DMS53 treated with DMSO at 0.1 percent for 48 hours (cell line): ENCODE measurements around the gene INTS2.
"Not testable (repeated sequence)": the region's sequence is repeated elsewhere in the genome, so short reads cannot be mapped to it uniquely, and the experiment has no call there.

Experiments used
- DNase-seq: peaks from one replicate; lab custom pipeline; 2025; ENCODE audit not compliant: unreplicated experiment; lab: John Stamatoyannopoulos, UW

Gene INTS2, protein sequence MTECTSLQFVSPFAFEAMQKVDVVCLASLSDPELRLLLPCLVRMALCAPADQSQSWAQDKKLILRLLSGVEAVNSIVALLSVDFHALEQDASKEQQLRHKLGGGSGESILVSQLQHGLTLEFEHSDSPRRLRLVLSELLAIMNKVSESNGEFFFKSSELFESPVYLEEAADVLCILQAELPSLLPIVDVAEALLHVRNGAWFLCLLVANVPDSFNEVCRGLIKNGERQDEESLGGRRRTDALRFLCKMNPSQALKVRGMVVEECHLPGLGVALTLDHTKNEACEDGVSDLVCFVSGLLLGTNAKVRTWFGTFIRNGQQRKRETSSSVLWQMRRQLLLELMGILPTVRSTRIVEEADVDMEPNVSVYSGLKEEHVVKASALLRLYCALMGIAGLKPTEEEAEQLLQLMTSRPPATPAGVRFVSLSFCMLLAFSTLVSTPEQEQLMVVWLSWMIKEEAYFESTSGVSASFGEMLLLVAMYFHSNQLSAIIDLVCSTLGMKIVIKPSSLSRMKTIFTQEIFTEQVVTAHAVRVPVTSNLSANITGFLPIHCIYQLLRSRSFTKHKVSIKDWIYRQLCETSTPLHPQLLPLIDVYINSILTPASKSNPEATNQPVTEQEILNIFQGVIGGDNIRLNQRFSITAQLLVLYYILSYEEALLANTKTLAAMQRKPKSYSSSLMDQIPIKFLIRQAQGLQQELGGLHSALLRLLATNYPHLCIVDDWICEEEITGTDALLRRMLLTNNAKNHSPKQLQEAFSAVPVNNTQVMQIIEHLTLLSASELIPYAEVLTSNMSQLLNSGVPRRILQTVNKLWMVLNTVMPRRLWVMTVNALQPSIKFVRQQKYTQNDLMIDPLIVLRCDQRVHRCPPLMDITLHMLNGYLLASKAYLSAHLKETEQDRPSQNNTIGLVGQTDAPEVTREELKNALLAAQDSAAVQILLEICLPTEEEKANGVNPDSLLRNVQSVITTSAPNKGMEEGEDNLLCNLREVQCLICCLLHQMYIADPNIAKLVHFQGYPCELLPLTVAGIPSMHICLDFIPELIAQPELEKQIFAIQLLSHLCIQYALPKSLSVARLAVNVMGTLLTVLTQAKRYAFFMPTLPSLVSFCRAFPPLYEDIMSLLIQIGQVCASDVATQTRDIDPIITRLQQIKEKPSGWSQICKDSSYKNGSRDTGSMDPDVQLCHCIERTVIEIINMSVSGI

GRCh38 chr17:61927208-61928100 is at the start of gene INTS2:
INTS2 (minus strand) TSS chr17:61927982; CDS start chr17:61926644, 1,338 bp downstream.
- peak; percentile 58 for DNase-seq

DNA sequence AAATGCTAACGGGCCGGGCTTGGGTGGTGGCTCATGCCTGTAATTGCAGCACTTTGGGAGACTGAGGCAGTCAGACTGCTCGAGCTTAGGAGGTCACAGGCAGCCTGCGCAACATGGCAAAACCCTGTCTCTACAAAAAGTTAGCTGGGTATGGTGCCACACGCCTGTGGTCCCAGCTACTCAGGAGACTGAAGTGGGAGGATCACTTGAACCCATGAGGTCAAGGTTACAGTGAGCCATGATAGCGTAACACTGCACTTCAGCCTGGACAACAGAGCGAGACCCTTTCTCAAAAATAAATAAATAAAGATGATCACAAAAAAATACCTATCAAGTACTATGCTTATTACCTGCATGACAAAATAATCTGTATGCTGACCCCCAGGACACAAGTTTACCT is 46.3 kb upstream of the INTS2 start:
- DNase-seq = no peak

GRCh38 chr17:61972311-61972710 is 44.5 kb upstream of the INTS2 start:
- no peak for DNase-seq

DNA sequence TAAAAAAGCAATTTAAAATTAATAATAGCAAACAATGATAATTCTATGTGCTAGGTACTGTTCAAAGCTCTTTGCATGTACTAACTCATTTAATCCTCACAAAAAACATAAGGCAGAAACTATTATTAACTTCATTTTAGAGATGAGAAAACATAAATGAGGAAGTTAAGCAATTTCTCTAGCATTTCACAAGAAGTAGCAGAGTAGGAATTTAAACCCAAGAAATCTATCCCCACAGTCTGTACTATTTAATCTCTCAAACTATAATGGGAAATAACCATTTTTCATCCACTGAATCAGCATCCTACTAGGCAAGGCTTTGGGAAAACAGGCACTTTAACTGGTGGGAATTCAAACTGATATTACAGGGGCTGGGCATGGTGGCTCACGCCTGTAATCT is 42.2 kb upstream of the INTS2 start:
- DNase-seq = no peak

- DNase-seq = no peak
These were observed 41.0 kb upstream of the INTS2 start for GRCh38 chr17:61968757-61969156.

- no peak for DNase-seq
These were observed 39.9 kb upstream of the INTS2 start for GRCh38 chr17:61967729-61968128.

DNA sequence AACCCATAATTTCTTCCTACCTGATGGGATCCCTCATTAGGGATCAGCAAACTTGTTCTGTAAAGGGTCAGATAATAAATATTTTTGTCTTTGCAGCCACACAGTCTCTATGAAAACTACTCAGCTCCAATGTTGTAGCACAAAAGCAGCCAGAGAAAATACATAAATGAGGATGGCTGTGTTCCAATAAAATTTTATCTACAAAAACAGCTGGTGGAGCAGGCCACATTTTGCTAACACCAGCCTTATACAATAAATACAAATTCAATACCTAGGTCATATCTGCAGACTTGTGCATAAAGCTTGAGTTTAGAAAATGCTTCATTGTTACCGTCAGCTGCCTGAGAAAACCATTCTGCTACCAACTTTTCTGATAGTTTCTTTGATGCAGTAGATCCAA is 38.4 kb upstream of the INTS2 start:
- DNase-seq = no peak

- no peak for DNase-seq
These were observed 27.8 kb upstream of the INTS2 start for GRCh38 chr17:61955619-61956018.

DNA sequence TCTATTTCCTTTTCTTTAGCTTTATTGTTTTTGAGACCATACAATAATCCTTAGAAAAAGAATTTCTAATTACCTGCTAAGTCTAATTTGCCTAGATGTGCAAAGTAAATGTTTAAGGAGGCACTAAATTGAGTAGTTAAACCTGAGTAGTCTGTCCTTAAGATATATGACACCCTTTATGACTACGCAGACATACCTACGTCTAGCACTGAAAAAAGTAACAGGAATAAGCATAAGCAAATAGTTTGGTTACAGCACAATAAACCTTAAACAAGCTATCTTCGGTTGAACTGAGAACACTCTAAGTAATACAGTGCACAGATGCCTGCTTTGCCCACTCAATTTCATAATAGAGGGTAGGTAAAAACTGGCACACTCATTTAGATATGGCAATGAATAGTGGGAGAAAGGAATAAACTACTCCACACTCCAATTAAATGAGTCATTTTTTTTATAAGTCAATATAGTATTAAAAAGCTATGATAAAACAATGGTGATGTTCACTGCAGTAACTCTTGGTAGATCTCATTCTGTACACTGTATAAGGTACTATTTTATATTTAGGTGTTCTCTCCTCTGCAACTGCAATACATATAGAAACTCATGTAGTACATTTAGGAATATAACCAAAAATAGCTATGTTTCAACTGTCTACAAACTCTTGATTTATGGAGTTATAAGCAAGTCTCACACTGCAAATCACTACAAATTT is 19.7 kb upstream of the INTS2 start:
- no peak for DNase-seq

DNA sequence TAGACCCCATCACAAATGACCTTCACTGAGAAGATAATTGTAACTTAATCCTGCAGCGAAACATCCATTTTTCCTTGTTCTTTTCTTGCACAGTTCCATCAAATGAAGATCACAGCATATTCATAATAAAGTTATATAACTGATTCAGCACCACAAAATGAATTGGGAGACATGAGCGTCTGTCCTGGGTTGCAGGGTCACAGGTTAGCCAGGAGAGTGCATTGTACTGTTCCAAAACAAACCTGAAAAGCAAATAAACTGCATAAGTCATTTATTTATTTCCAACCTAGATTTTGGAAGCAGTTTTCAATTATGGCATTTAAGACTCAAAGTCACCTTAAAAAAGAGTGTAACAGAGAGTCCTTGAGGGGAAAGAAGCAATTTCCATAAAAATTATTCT is 18.6 kb upstream of the INTS2 start:
- no peak for DNase-seq

- no peak for DNase-seq
These were observed 15.3 kb upstream of the INTS2 start for GRCh38 chr17:61943117-61943516.

- no peak for DNase-seq
These were observed 14.3 kb upstream of the INTS2 start for GRCh38 chr17:61942085-61942484.

DNA sequence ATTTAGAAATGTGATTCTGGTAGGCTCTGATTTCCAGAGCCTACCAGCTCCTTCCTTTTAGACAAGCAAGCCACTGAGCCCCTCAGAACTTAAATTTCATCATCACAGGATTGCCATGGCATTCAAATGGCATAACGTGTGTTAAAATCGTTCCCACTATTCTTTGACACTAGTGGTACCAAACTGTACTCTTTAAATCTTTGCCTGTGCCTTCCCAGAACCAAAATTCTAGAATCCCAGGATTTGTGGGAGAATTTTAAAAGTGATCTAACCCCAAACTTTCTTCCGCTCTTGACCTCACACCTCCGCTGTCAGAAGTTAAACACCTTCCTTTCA is 287 bp upstream of the INTS2 start:
- DNase-seq = no peak

GRCh38 chr17:61926826-61927207 is 965 bp downstream of the INTS2 start:
- no peak for DNase-seq

DNA sequence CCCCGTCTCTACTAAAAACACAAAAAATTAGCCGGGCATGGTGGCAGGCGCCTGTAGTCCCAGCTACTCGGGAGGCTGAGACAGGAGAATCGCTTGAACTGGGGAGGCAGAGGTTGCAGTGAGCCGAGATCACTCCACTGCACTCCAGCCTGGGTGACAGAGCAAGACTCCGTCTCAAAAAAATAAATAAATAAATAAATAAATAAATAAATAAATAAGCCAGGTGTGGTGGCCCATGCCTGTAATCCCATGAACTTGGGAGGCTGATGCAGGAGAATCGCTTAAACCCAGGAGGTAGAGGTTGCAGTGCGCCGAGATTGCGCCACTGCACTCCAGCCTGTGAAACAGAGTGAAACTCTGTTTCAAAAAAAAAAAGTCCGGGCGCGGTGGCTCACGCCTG is 12.6 kb downstream of the INTS2 start:
- DNase-seq = not testable (repeated sequence)

- DNase-seq = no peak
These were observed 19.3 kb downstream of the INTS2 start for GRCh38 chr17:61908292-61909037.

DNA sequence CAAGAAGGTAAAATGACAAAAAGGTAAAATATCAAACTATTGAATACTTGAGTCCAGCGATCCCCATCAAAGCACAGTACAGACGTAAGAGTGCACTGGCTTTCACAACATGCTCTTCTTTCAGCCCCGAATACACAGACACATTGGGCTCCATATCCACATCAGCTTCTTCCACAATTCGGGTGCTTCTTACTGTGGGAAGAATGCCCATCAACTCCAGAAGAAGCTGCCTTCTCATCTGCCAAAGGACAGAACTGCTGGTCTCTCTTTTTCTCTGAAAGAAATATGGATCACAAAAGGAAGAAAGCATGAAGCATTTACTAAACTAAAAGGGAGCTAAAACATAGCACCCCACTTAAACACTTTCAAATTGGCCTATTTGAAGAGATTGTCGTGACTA is 20.4 kb downstream of the INTS2 start:
- DNase-seq = no peak

DNA sequence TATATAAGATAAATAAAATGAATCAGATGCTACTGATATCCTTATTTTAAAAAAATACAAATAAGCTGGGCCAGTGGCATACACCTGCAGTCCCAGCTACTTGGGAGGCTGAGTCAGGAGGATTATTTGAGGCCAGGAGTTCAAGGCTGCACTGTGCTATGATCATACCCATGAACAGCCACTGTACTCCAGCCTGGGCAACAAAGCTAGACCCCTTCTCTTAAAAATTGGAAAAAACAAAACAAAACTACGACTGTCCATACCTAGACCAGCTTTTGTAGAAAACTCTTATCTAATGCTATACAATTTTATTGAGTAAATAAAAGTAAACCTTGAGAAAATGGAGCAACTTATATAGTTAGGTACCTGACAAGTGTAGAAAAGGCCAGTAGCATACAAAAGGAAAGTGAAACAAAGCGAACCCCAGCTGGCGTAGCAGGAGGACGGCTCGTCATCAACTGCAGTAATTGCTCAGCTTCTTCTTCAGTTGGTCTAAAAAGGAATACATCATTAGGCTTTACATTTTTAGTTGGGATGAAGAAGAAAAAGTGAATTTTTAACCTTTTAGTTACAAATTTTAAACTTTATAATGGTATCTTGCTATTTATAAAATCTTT is 23.6 kb downstream of the INTS2 start:
- DNase-seq = no peak

DNA sequence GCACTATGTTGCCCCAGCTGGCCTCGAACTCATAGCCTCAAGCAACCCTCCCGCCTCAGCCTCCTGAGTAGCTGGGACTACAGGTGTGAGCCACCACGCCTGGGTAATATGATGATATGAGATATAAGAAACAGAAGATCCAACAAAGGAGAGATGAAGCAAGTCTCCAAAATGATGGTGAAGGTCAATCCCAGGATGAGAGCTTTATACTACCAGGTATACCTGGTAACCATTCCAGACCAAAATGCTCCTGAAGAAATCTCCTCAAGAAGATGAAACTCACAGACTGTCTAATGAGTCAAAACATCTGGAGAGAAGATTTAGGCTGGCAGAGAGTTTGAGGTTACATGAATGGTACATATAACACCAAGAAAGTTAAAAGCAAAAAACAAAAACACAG is 24.5 kb downstream of the INTS2 start:
- DNase-seq = no peak
